ENCODE results near the gene GAS2. TPM values are rescaled to one million over a fixed set of nuclear protein-coding genes. Genes with fewer than 3 reads are reported as not detected.

GAS2 gene
- total and polyA plus RNA-seq, 12 donors: 1.5 to 21.7 (median 12.5) TPM

GRCh38 chr11:22703040-22703439 lies 36.6 kb downstream of the GAS2 start:
- H3K27me3 ChIP-seq: no peaks in the 10 kb centered on the region
- ATAC-seq (peak; percentile 72 to 95 (median 88)), DNase-seq (no peak)
- H3K4me3 ChIP-seq: peak overlapping the region in 1 of 10 donors; percentile 10
- peak overlapping the region in 7 of 10 donors; percentile 16 to 69 (median 45) for H3K27ac ChIP-seq
- intact Hi-C loops (cut with DNase I): no loop called here
- peaks cover 0 to 18% (median 10%) of the 10 kb centered on the region in 9 donors for H3K4me1 ChIP-seq
- no peaks in the 10 kb centered on the region for H3K9me3 ChIP-seq
- no peak for TF ChIP-seq CTCF (IDR thresholded peaks at IDR 0.05)
- no peaks in the 10 kb centered on the region for H3K36me3 ChIP-seq
- WGBS, 2 donors: 19 to 20% methylated on average over 3 of the region's 3 CpGs

GRCh38 chr11:22703591-22703990 lies 37.2 kb downstream of the GAS2 start:
- Histone ChIP-seq H3K27ac (peak overlapping the region in 7 of 10 donors; percentile 16 to 69 (median 29)), H3K9me3 (no peaks in the 10 kb centered on the region), H3K36me3 (no peaks in the 10 kb centered on the region), H3K27me3 (no peaks in the 10 kb centered on the region), H3K4me3 (peak overlapping the region in 1 of 10 donors; percentile 10), H3K4me1 (peaks cover 0 to 18% (median 10%) of the 10 kb centered on the region in 9 donors)
- no peak for DNase-seq
- ATAC-seq: peak in 4 of 8 donors; percentile 33 to 64 (median 52)
- no peak for TF ChIP-seq CTCF (IDR thresholded peaks at IDR 0.05)
- WGBS, 2 donors: 42 to 56% methylated on average over 2 of the region's 2 CpGs
- intact Hi-C loops (cut with DNase I): no loop called here

DNA sequence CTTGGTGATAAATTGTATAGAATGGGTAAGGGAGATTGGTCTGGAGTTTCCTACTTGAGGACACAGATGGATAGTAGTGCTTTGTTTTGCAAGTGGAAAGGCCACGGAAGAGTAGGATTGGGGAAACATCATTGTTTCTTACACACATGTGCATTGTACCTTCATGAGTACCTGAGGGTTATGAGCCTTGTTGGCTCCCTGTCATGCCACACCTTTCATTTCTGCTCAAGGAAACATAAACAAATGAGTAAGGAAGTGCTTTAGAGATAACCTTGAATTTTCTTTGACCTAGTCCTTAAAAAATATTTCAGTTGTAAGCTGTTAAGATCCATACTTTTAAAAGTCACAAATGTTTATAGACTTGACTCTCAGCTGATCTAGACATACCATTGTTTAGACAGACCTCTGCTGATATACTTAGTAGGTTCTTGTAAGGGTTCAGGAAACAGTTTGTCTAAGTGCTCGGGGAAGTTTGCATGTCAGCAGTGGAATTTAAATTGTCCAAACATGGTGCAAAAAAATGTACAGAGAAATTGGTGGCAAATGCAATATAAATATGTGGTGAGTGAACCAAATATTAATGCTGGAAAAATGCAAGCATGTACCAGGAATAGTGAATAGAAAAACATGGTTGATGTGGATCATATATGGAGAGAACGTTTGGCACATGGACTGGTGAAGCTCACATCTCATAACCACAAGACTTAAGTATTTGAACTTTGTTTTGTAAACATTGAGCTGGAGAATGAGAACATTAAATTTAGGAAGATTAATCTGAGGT lies 40.9 kb downstream of the GAS2 start:
- Histone ChIP-seq H3K27ac (no peak overlapping the region), H3K9me3 (no peaks in the 10 kb centered on the region), H3K4me1 (peaks cover 0 to 26% (median 13%) of the 10 kb centered on the region in 9 donors), H3K4me3 (no peak overlapping the region), H3K27me3 (no peaks in the 10 kb centered on the region), H3K36me3 (no peaks in the 10 kb centered on the region)
- ATAC-seq: no peak
- no peak for DNase-seq
- intact Hi-C loops (cut with DNase I): no loop called here
- 81 to 86% methylated on average over 3 of the region's 3 CpGs for WGBS, 2 donors
- TF ChIP-seq CTCF (IDR thresholded peaks at IDR 0.05): no peak

DNA sequence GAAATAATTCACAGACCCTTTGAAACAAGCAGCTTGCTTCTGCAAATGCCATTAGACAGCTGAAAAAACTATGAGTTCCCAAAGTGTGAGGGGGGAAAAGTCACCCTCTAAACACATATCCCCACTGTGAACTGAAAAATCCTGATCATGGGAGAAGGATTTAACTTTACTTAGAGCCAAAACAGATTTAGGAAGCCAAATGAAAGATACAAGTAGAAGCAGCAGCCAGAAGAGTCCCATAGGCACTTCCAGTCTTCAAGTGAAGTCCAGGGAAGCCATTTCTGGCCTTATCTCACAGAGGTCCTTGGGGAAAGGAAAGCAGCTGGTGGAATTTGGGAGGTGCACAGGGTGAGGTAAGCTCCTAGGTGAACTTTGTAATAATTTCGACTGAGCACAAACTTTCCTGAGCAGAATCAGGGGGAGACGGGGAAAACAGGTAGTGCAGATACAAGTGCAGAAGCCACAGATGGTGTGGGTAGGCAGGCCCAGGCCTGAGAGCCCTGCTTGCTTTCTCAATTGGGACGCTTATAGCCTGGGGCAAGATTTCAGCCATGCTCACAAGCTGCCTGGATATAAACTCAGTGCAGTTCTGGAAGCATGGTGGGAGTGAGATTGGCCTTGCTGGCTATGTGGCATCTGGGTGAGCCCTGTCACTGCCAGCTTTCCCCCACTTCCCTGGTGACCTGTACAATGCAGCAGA lies 44.8 kb downstream of the GAS2 start:
- Histone ChIP-seq H3K4me1 (peaks cover 0 to 10% (median 0%) of the 10 kb centered on the region in 9 donors), H3K4me3 (no peak overlapping the region), H3K9me3 (peaks cover 0 to 13% (median 0%) of the 10 kb centered on the region in 11 donors), H3K36me3 (no peaks in the 10 kb centered on the region), H3K27ac (no peak overlapping the region), H3K27me3 (no peaks in the 10 kb centered on the region)
- intact Hi-C loops (cut with DNase I): no loop called here
- DNase-seq (no peak), ATAC-seq (peak in 3 of 8 donors; percentile 14 to 55 (median 33))
- 61 to 62% methylated on average over 3 of the region's 3 CpGs for WGBS, 2 donors
- TF ChIP-seq CTCF (IDR thresholded peaks at IDR 0.05): no peak
